K562 (cell line): ENCODE data around the gene ACOX2. TPM values are rescaled to one million over a fixed set of nuclear protein-coding genes. Genes with fewer than 3 reads are reported as not detected.

Experiments
- ATAC-seq: fragments of 200-7000 bp; cut with Tn5 transposase; 3 replicates; pipeline ENCODE4 v1.9.1; 2020; ENCODE audit warnings: moderate library complexity
- BruUV-seq: library from RNA; stranded (reverse); fragments of 400-500 nt; replicated peaks from 2 replicates; lab custom pipeline; 2021; lab: Mats Ljungman, UMichigan
- CTCF ChIA-PET: fragments of 300-600 bp; formaldehyde crosslinking; extraction: SDS; loops from one replicate; lab custom pipeline; 2021; ENCODE audit warnings: low intra/inter-chr PET ratio; lab: Yijun Ruan, JAX
- POLR2A ChIA-PET: fragments of 300-600, 350-650 bp; sonication (Branson Sonifier 250); formaldehyde crosslinking; extraction: SDS; loops from one replicate; lab custom pipeline; 2021; ENCODE audit warnings: antibody characterized with exemption, inconsistent platforms; lab: Yijun Ruan, JAX
- DNase-seq, 4 experiments: peaks; one replicate each; pipeline versions ENCODE4 v3.0.0 to v3.0.0-alpha.2; 2011 to 2018; ENCODE audit warnings: low spot score in 3 of 4, mixed read lengths in 3 of 4; ENCODE audit errors: extremely low read depth in 1 of 4
- FAIRE-seq: peaks from 2 replicates; lab custom pipeline; 2011; peaks lifted over from hg19 to GRCh38; lab: Jason Lieb, UNC
- H2AFZ ChIP-seq: 2 replicates; pipeline ENCODE4 v1.6.0; 2011; ENCODE audit warnings: low read depth, low read length, control low read depth, inconsistent platforms
- H3K27ac ChIP-seq: fragments of 200-600 bp; 3 replicates; pipeline ENCODE4 v1.8.0; 2011; ENCODE audit warnings: low read depth, mild to moderate bottlenecking, control low read depth, inconsistent platforms, low read length, moderate library complexity, mixed read lengths; ENCODE audit errors: extremely low read depth
- H3K27me3 ChIP-seq, 2 experiments: fragments of 300-600 bp in 1 of 2; 2 replicates in 1 of 2; 3 replicates in 1 of 2; pipeline versions ENCODE4 v1.6.0 to v1.8.0; 2011; ENCODE audit warnings: inconsistent platforms in 2 of 2, low read length in 2 of 2, mild to moderate bottlenecking in 1 of 2, mixed read lengths in 1 of 2, moderate library complexity in 1 of 2; ENCODE audit not compliant: control insufficient read depth in 2 of 2, insufficient read depth in 2 of 2
- H3K36me3 ChIP-seq: fragments of 300-600 bp; 3 replicates; pipeline ENCODE4 v1.8.0; 2011; ENCODE audit warnings: mild to moderate bottlenecking, low read length, inconsistent platforms; ENCODE audit not compliant: control insufficient read depth, insufficient read depth
- H3K4me1 ChIP-seq, 2 experiments: fragments of 200-600 bp in 1 of 2; replicated peaks in 1 of 2; 2 replicates in 1 of 2; 3 replicates in 1 of 2; pipeline versions ENCODE4 v1.5.1 to v1.8.0; 2011; ENCODE audit warnings: inconsistent platforms in 2 of 2, low read length in 2 of 2, mild to moderate bottlenecking in 1 of 2, mixed read lengths in 1 of 2, moderate library complexity in 1 of 2; ENCODE audit not compliant: control insufficient read depth in 2 of 2, insufficient read depth in 2 of 2
- H3K4me2 ChIP-seq: 2 replicates; pipeline ENCODE4 v1.6.1; 2011; ENCODE audit warnings: low read length, control low read depth, inconsistent platforms, mixed read lengths; ENCODE audit not compliant: insufficient read depth
- H3K4me3 ChIP-seq: fragments of 200-600 bp; sonication (generic), shearing (Covaris generic); 2 replicates; pipeline ENCODE4 v1.5.1; 2016; ENCODE audit warnings: control low read depth, inconsistent platforms
- H3K79me2 ChIP-seq: fragments of 200-600 bp; 3 replicates; pipeline ENCODE4 v1.8.0; 2011; ENCODE audit warnings: low read length, inconsistent platforms; ENCODE audit not compliant: control insufficient read depth, insufficient read depth
- H3K9ac ChIP-seq, 2 experiments: 2 replicates each; pipeline versions ENCODE4 v1.6.0 to v1.6.1; 2011; ENCODE audit warnings: low read depth in 2 of 2, low read length in 2 of 2, control low read depth in 1 of 2, inconsistent platforms in 1 of 2, mild to moderate bottlenecking in 1 of 2, mixed read lengths in 1 of 2; ENCODE audit not compliant: insufficient read depth in 1 of 2
- H3K9me1 ChIP-seq: one replicate; pipeline ENCODE4 v1.6.0; 2011; ENCODE audit warnings: inconsistent platforms, mild to moderate bottlenecking, low read length, moderate library complexity; ENCODE audit not compliant: control insufficient read depth, insufficient read depth
- H3K9me3 ChIP-seq: replicated peaks from 2 replicates; pipeline ENCODE4 v1.5.1; 2011; ENCODE audit warnings: low read depth, low read length, inconsistent platforms; ENCODE audit not compliant: control insufficient read depth, insufficient read depth
- H4K20me1 ChIP-seq: replicated peaks from 2 replicates; pipeline ENCODE4 v1.6.1; 2011; ENCODE audit warnings: low read length, inconsistent platforms, mixed read lengths; ENCODE audit not compliant: control insufficient read depth, insufficient read depth
- ASH1L ChIP-seq: fragments of 450-650 bp; IDR thresholded peaks from 2 replicates; pipeline ENCODE4 v1.6.1; 2018; ENCODE audit warnings: borderline replicate concordance, mild to moderate bottlenecking, low read depth; ENCODE audit not compliant: partially characterized antibody
- BACH1 ChIP-seq: fragments of 200-800 bp; sonication (Bioruptor generic); IDR thresholded peaks from 2 replicates; pipeline ENCODE4 v1.6.1; 2016; ENCODE audit warnings: missing genetic modification characterization, missing compliant biosample characterization
- CEBPZ ChIP-seq: fragments of 150-350 bp; IDR thresholded peaks from 2 replicates; pipeline ENCODE4 v1.6.1; 2014; ENCODE audit warnings: low read depth, mild to moderate bottlenecking, low read length, borderline replicate concordance
- CTBP1 ChIP-seq: fragments of 450-650 bp; IDR thresholded peaks from 2 replicates; pipeline ENCODE4 v1.6.1; 2016; ENCODE audit warnings: borderline replicate concordance
- GABPA ChIP-seq: fragments of 200-800 bp; sonication (Bioruptor generic); conservative IDR thresholded peaks from 2 replicates; pipeline ENCODE4 v1.6.1; 2016; ENCODE audit warnings: low read depth, missing genetic modification characterization, missing compliant biosample characterization
- HNRNPH1 ChIP-seq: fragments of 200-400 bp; formaldehyde crosslinking; optimal IDR thresholded peaks from 2 replicates; pipeline ENCODE3; 2017; ENCODE audit warnings: low read depth, mild to moderate bottlenecking, low read length, moderate library complexity
- KLF10 ChIP-seq: fragments of 250-450 bp; sonication (Bioruptor Pico); IDR thresholded peaks from 2 replicates; pipeline ENCODE4 v1.6.1; 2021; ENCODE audit warnings: matching md5 sums
- MEIS2 ChIP-seq: fragments of 450-650 bp; IDR thresholded peaks from 2 replicates; pipeline ENCODE4 v1.6.1; 2014; ENCODE audit warnings: mild to moderate bottlenecking; ENCODE audit not compliant: partially characterized antibody
- MYBL2 ChIP-seq, 2 experiments: fragments of 450-650 bp in 1 of 2; sonication (generic) in 1 of 2; formaldehyde crosslinking in 1 of 2; IDR thresholded peaks; 2 replicates each; pipeline versions ENCODE4 v1.6.1 to v1.8.1; 2017 to 2022; ENCODE audit warnings: borderline replicate concordance in 1 of 2, inconsistent platforms in 1 of 2, low read depth in 1 of 2, mild to moderate bottlenecking in 1 of 2, missing genetic modification reagents in 1 of 2, moderate library complexity in 1 of 2
- NFIX ChIP-seq: fragments of 250-450 bp; sonication (Bioruptor Pico); IDR thresholded peaks from 2 replicates; pipeline ENCODE4 v1.4.0; 2020; ENCODE audit warnings: low read depth, mild to moderate bottlenecking, moderate library complexity
- PBX2 ChIP-seq, 2 experiments: IDR thresholded peaks in 1 of 2; conservative IDR thresholded peaks in 1 of 2; 2 replicates each; pipeline ENCODE4 v1.6.1; 2016; ENCODE audit warnings: low read depth in 2 of 2, mild to moderate bottlenecking in 1 of 2, missing compliant biosample characterization in 1 of 2, missing genetic modification characterization in 1 of 2, moderate library complexity in 1 of 2
- PKNOX1 ChIP-seq: fragments of 450-650 bp; IDR thresholded peaks from 2 replicates; pipeline ENCODE4 v1.6.1; 2016
- PTTG1 ChIP-seq: fragments of 450-650 bp; IDR thresholded peaks from 2 replicates; pipeline ENCODE4 v1.6.1; 2016; ENCODE audit warnings: low read depth, mild to moderate bottlenecking, missing genetic modification characterization, missing compliant biosample characterization
- SP1 ChIP-seq: sonication (generic); formaldehyde crosslinking; IDR thresholded peaks from 2 replicates; pipeline ENCODE4 v1.8.1; 2022; ENCODE audit warnings: mild to moderate bottlenecking, missing genetic modification reagents
- ZNF3 ChIP-seq: fragments of 250-450 bp; sonication (Bioruptor Pico); IDR thresholded peaks from 2 replicates; pipeline ENCODE4 v1.5.0; 2021; ENCODE audit warnings: mild to moderate bottlenecking, moderate library complexity
- WGBS: fragments of 100-300 bp; shearing (Covaris generic); methylation state at CpG from one replicate; pipeline ENCODE4 v1.1.6; 2016; ENCODE audit warnings: low coverage, mixed read lengths; ENCODE audit not compliant: insufficient coverage; ENCODE audit errors: missing lambda C conversion rate; 5-methylcytosine and 5-hydroxymethylcytosine counted together
- in situ Hi-C: fragments of 300-500 bp; cut with MboI; formaldehyde crosslinking; loops from 4 replicates; pipeline ENCODE4 v1.15.0; 2018; ENCODE audit warnings: inconsistent platforms, mixed read lengths
- intact Hi-C: fragments of 100-400 bp; cut with micrococcal nuclease; formaldehyde crosslinking; loops from 2 replicates; pipeline ENCODE4 v1.14.2; 2022
- polyA plus RNA-seq, 8 experiments: library from polyadenylated mRNA; depleted of rRNA in 4 of 8; stranded (reverse) in 5 of 8; unstranded in 3 of 8; fragments of >200 nt; fragmentation: Nextera tagmentation in 2 of 8; fragmentation: Illumina TruSeq in 1 of 8; extraction: Ambion mirVana in 2 of 8; extraction: Trizol in 1 of 8; gene quantifications; 2 replicates each; pipeline versions ENCODE4 v1.2.1 to v1.2.3, GENCODE V29; 2011 to 2014; ENCODE audit warnings: inconsistent platforms in 1 of 8, missing spikeins in 1 of 8
- total RNA-seq, 7 experiments: library from RNA; depleted of rRNA in 6 of 7; stranded (reverse); fragments of >200 nt in 6 of 7; fragmentation: Illumina TruSeq in 2 of 7; extraction: Trizol in 2 of 7; gene quantifications; 2 replicates each; pipeline versions ENCODE4 v1.2.1 to v1.2.3, GENCODE V29; 2011 to 2021; ENCODE audit warnings: low replicate concordance in 1 of 7

Gene ACOX2
- total and polyA plus RNA-seq, 9 of the 15 experiments (the other 6 are each of a cell fraction or from before 2014, with no cell fraction given): 0.15 TPM; not detected in 8

- BruUV-seq: no TSS peak
- DNase-seq: no peak
- H3K27ac ChIP-seq: no peak overlapping the region
- H3K9ac ChIP-seq: no peak overlapping the region
- in situ Hi-C loops (loop anchor here (10.0 kb wide), 1 partner anchor 355 kb away; no protein-coding TSS in a partner anchor), intact Hi-C loops (no loop called here)
- H4K20me1 ChIP-seq: no peaks in the 10 kb centered on the region; the same call in 1 of the 2 replicates
- no peaks in the 10 kb centered on the region for H3K9me3 ChIP-seq
- no peaks in the 10 kb centered on the region for H3K79me2 ChIP-seq
- POLR2A ChIA-PET: interaction anchor here (0.8 kb wide), 1 partner anchor 45 kb away, joined by 5 read pairs; no protein-coding TSS in a partner anchor
- H3K36me3 ChIP-seq: no peaks in the 10 kb centered on the region
- 3% methylated on average over 7 of the region's 10 CpGs for WGBS
- ATAC-seq: no peak
- no peaks in the 10 kb centered on the region; a peak in 1 of 5 replicates for H3K27me3 ChIP-seq
- FAIRE-seq: no peak
- no peak overlapping the region for H2AFZ ChIP-seq
- no peaks in the 10 kb centered on the region for H3K9me1 ChIP-seq
- peaks cover 0 to 7% of the 10 kb centered on the region in 2 experiments; a peak in 2 of 5 replicates for H3K4me1 ChIP-seq
- no peak overlapping the region for H3K4me3 ChIP-seq
- TF ChIP-seq SP1: no peak
- TF ChIP-seq ZNF3: no peak
- TF ChIP-seq CEBPZ: no peak
- no peak for TF ChIP-seq PTTG1 (tag)
- no peak for TF ChIP-seq PBX2 (CRISPR knock-in tag; IDR thresholded peaks at IDR 0.05; ENCODE audit: low read depth)
- peak; percentile 73 for TF ChIP-seq PBX2 (tag; conservative IDR thresholded peaks at IDR 0.05; ENCODE audit: low read depth)
- TF ChIP-seq GABPA (tag): no peak
- no peak for TF ChIP-seq BACH1
- no peak for TF ChIP-seq MYBL2 (IDR thresholded peaks at IDR 0.05; ENCODE audit: low read depth)
- TF ChIP-seq MYBL2 (CRISPR knock-in tag; IDR thresholded peaks at IDR 0.05; ENCODE audit: borderline replicate concordance): no peak
- TF ChIP-seq MEIS2: peak; percentile 57
- no peak for TF ChIP-seq HNRNPH1
- no peak for TF ChIP-seq NFIX (CRISPR knock-in tag)
- no peak for TF ChIP-seq CTBP1
- TF ChIP-seq ASH1L: no peak
- TF ChIP-seq KLF10 (CRISPR knock-in tag): no peak
- TF ChIP-seq PKNOX1: peak; percentile 85
- CTCF ChIA-PET: no interaction called here
- no peak overlapping the region for H3K4me2 ChIP-seq
Measured at GRCh38 chr3:58539626-58540025, 2.6 kb upstream of the ACOX2 start.
